Measurements from ENCODE around the gene CST9.

The CST9 gene

DNA sequence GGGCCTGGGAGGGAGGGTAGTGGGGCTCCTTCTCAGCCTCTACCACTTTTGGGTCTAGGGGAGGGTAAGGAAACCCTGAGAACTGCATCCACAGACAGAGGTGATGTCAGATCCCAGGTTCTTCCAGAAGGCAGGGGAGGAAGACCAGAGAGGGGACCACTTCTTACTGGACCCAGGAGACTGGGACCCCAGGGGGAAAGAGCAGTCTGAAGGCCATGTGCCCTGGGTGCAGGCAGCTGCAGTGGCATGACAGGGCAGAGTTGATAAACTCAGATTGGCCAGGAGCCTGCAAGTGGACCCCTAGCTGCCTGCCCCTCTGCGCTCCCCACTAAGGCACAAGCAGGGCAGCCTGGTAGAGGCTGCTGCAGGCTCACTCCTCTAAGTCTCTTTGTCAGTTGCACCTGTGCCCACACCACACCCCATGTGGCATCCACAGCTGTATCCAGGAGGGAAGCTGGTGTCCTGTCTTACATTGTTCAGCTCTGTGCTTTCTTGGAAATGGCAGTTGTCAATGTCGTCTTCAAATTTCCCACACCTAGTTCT is 40.1 kb downstream of the CST9 start:
- no peak overlapping the region for H3K27ac Mint-ChIP-seq
- H3K27me3 Mint-ChIP-seq, result no peaks in the 10 kb centered on the region
- no peak for ATAC-seq

GRCh38 chr20:23564927-23565326 is 40.8 kb downstream of the CST9 start:
- no peaks in the 10 kb centered on the region for H3K4me1 Mint-ChIP-seq
- no peak overlapping the region for H3K27ac Mint-ChIP-seq
- H3K36me3 Mint-ChIP-seq, result peaks cover 5% of the 10 kb centered on the region
- peaks cover 3% of the 10 kb centered on the region for H3K9me3 Mint-ChIP-seq
- ATAC-seq, result no peak
- H3K4me3 Mint-ChIP-seq, result no peak overlapping the region
- H3K27me3 Mint-ChIP-seq, result no peaks in the 10 kb centered on the region

More for the DNA sequence above, 40.1 kb downstream of the CST9 start:
- H3K36me3 Mint-ChIP-seq, result no peaks in the 10 kb centered on the region
- H3K9me3 Mint-ChIP-seq, result no peaks in the 10 kb centered on the region
- no peak overlapping the region for H3K4me3 Mint-ChIP-seq
- no peaks in the 10 kb centered on the region for H3K4me1 Mint-ChIP-seq

- no peak overlapping the region for H3K27ac Mint-ChIP-seq
- peaks cover 12% of the 10 kb centered on the region for H3K9me3 Mint-ChIP-seq
- H3K36me3 Mint-ChIP-seq, result peaks cover 5% of the 10 kb centered on the region
- no peaks in the 10 kb centered on the region for H3K27me3 Mint-ChIP-seq
- no peaks in the 10 kb centered on the region for H3K4me1 Mint-ChIP-seq
- no peak overlapping the region for H3K4me3 Mint-ChIP-seq
- no peak for ATAC-seq
Measured at GRCh38 chr20:23562721-23563342, 42.9 kb downstream of the CST9 start.

GRCh38 chr20:23554401-23554800 is 51.3 kb downstream of the CST9 start:
- no peak overlapping the region for H3K27ac Mint-ChIP-seq
- no peaks in the 10 kb centered on the region for H3K27me3 Mint-ChIP-seq
- H3K4me3 Mint-ChIP-seq, result no peak overlapping the region
- H3K9me3 Mint-ChIP-seq, result peaks cover 15% of the 10 kb centered on the region
- H3K4me1 Mint-ChIP-seq, result no peaks in the 10 kb centered on the region
- H3K36me3 Mint-ChIP-seq, result no peaks in the 10 kb centered on the region
- ATAC-seq, result no peak
